GM19397 (cell line): ENCODE data around the gene UXS1.

Experiments
- ATAC-seq: cut with Tn5 transposase; IDR thresholded peaks from one replicate; pipeline ENCODE4 v1.9.1; 2021; ENCODE audit warnings: mild to moderate bottlenecking, moderate library complexity; ENCODE audit not compliant: unreplicated experiment

Gene UXS1

DNA sequence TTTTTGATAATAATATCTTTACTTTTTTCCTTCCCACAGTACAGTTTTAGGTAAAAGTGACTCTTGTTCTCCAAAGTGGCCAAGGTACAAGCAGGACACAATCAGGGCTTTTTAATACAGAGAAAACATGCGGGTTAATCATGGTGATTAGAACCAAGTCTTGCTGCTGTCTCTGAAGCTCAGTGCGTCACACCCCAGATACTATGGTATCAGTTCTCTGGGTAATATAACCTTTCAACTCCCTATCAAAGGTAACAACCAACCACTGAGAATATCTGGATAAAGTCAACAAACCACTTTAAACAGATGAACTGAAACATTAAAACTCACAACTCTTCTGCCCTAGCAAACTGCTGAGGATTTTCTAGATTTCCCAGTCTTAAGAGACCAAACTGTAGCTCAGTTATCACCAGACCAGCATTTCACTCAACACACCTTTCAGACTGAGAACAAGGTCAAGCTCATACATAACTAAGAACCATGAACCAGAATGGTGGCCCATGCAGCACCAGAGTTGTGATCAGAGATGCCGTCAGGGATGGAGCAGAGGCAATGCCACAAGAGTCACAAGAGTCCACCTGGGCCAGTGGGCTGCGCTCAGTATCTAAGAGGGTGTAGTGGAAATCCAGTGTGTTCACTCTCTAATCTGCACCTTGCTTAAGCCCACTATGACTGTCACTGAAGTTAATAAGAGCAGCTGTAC, 103.0 kb downstream of the UXS1 start:
- no peak for ATAC-seq

- no peak for ATAC-seq
Observed at GRCh38 chr2:106089611-106090010, 104.5 kb downstream of the UXS1 start.

GRCh38 chr2:106085181-106085940, 108.7 kb downstream of the UXS1 start:
- no peak for ATAC-seq

DNA sequence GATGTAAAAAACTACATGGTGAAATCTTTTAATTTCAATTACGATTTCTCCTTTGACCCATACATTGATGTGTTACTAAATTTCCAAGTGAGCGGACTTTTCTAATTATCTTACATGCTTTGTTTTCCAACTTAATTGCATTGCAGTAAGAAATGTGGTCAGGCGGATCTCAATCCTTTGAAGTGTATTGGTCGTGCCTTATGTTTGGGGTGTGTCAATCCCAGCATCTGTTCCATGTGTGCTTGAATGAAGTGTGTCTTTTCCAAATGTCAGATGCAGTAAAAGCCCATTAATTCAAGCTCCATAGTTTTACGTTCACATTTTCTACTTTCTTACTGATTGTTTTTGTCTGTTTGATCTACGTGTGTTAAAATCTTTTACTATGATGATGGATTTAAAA, 113.1 kb downstream of the UXS1 start:
- ATAC-seq: no peak

DNA sequence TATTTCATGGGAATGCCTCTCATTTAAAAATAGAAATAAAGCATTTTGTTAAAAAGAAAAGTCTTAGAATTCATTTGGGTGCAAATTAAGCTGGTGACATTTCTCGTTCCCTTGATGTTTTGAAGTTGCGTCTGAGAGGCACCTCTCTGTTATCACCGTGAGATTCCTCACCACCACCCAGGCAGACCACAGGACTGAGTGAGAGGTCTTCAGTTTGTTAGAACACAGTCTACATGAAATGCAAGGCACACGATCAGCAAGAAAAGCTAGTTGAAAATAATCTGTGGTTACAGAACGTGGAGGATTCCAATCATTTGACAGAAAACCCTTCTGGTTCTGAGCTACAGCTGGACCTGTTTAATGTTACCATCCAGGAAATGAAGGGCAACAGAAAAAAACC, 116.0 kb downstream of the UXS1 start:
- ATAC-seq: no peak

DNA sequence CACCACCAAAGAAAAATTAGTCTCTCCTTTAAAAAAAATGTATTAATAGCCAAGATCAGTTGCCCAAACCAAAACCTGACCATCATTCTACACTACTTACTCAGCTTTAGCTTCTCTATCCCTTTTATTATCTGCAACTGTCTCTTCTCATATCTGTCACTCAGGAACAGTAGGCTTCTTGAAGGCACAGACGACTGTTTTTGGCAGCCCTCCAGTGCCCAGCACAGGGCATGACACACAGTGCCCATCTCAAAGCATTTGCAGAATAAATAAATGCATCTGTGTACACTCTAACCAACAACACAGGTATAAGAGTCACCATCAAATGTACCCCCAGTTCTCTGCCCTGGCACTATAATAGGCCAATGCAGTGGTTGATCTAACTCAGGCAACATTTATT, 117.2 kb downstream of the UXS1 start:
- no peak for ATAC-seq

DNA sequence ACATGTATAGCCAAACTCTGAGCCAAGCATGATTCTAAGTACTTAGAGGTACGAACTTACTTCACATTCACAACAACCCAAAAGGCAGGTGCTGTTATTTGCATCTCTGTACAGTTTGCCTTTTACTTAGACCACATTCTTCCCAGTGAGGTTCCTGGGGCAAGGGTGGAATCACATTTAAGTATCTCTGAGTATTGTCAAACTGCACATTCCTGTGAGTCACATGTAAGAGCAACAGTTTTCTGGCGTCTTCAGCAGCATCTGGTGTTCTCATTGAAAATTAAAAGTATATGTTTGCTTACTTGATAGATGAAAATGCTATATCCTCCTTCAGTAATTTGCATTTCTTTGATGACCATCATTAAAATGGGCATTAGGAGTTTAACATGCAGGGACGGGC, 119.1 kb downstream of the UXS1 start:
- no peak for ATAC-seq

- no peak for ATAC-seq
Observed at GRCh38 chr2:106073678-106074406, 120.3 kb downstream of the UXS1 start.

DNA sequence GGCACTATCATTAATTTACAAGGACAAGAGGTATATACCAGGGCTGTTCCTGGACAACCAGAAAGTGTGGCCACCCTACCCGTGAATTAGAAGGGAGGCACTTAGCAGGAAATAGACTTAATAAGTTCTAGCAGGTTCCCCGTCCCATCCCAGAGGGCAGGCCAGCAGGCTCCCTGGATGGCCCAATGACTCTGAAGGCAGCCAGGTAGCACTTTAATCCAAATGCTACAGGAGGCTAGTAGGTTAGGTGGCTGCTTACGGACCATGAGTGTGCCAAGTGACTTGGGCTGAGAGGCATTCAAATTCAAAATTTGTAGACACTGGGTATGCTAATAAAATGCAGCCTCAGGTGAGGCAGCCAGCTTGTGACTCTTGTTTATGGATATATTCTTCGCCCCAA, 123.9 kb downstream of the UXS1 start:
- no peak for ATAC-seq

- no peak for ATAC-seq
Observed at GRCh38 chr2:106068451-106068850, 125.7 kb downstream of the UXS1 start.

GRCh38 chr2:106065983-106066820, 127.9 kb downstream of the UXS1 start:
- no peak for ATAC-seq

GRCh38 chr2:106065268-106065982, 128.7 kb downstream of the UXS1 start:
- ATAC-seq: no peak

- ATAC-seq: no peak
Observed at GRCh38 chr2:106063181-106063580, 130.9 kb downstream of the UXS1 start.

- ATAC-seq: no peak
Observed at GRCh38 chr2:106062627-106063026, 131.5 kb downstream of the UXS1 start.

DNA sequence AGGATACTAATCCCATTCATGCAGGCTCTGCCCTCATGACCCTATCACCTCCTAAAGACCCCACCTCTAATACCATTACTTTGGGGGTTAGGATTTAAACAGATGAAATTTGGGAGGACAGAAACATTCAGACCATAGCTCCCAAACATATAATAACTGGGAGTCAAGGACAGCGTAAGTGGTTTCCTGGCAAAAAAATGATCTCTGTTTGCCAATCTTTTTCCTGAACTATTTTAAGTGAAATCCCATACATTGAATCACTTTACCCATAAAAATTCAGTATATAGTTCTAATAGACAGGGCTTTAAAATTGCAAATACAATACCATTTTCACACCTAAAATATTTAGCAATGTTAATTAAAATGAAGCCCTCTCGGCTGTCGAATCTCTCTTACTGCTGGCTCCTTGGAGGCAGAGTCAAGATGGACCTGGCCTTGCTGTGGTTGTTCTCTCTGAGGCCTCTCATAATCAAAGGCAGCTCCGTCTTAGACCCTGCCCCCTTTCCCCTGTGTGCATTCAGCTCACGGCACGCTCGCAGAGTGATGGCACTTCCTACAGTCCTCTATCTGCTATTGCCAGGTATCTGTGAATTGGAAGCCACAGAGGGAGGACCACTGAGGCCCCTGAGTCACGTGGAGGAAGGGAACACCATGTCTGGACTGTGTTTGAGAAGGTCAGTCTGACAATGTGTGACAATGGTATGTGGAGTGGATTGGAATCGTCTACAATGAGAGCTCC, 132.3 kb downstream of the UXS1 start:
- ATAC-seq: no peak

GRCh38 chr2:106059416-106060065, 134.6 kb downstream of the UXS1 start:
- no peak for ATAC-seq

DNA sequence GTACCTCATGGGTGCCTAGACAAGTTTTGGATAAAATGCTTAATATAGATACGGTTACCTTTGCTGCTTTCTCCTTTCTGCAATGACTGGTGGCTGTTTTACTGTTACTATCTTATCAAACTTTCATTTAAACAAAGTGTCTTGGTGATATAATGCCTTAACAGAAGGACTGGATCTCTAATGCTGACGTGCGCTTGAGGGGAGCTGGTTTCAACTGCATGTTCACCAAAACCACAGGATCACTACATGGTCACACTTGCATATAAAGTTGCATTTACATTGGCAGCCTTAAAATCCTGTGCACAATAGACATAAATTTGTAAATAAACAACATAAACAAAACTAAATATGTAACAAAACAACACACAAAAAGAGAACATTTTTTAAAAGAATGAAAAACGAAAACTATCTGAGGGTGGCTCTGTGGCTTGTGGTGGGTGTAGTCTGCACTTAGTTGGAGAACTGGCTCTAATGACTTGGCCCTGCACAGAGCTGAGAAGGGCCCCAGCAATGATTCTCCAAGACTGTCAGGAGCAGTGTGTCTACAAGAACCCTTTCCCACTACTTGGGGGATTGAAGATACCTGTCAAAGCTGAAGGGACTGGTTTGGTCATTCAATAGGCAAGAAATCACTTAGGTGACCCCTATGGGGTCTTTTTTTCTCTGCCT, 135.5 kb downstream of the UXS1 start:
- no peak for ATAC-seq

DNA sequence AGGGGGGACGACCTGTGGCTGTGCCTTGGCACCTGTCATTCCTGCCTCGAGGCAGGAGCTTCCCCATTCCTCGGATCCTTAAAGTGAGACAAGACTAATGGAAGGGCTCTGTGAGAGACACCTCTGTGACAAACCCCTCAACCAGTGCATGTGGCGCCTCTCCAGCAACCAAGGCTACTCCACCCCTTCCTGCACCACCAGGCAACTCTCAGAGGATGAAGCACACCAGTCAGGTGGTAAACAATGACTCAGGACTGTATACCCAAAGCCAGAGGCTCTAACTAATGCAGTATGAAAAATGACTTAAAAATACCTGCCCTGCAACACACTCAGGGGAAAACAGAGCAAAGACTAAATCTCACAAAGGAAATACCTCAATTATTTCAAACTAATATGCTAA, 136.9 kb downstream of the UXS1 start:
- ATAC-seq: no peak
